H9 (cell line): Measurements from ENCODE around the gene CERK. TPM values are rescaled to one million over a fixed set of nuclear protein-coding genes. Genes with fewer than 3 reads are reported as not detected.

ENCODE experiments used
- DNase-seq: peaks from one replicate; pipeline ENCODE4 v3.0.0-alpha.2; 2017
- H2AFZ ChIP-seq: one replicate; pipeline ENCODE4 v1.6.1; 2013; ENCODE audit warnings: mild to moderate bottlenecking, low read length, control low read depth, moderate library complexity
- H2AK5ac ChIP-seq: 2 replicates; pipeline ENCODE4 v1.6.1; 2013; ENCODE audit warnings: low read length, control low read depth, mixed read lengths; ENCODE audit not compliant: insufficient read length
- H2BK120ac ChIP-seq: one replicate; pipeline ENCODE4 v1.6.1; 2013; ENCODE audit warnings: low read depth, mild to moderate bottlenecking, low read length, control low read depth, inconsistent platforms; ENCODE audit not compliant: poor library complexity, severe bottlenecking
- H2BK12ac ChIP-seq: 2 replicates; pipeline ENCODE4 v1.6.1; 2013; ENCODE audit warnings: low read length, control low read depth, mixed read lengths, low read depth; ENCODE audit not compliant: insufficient read length
- H2BK15ac ChIP-seq: 2 replicates; pipeline ENCODE4 v1.6.1; 2013; ENCODE audit warnings: low read depth, low read length, control low read depth
- H2BK20ac ChIP-seq: one replicate; pipeline ENCODE4 v1.6.1; 2013; ENCODE audit warnings: low read depth, mild to moderate bottlenecking, low read length, control low read depth, inconsistent platforms; ENCODE audit not compliant: poor library complexity, severe bottlenecking
- H2BK5ac ChIP-seq: 2 replicates; pipeline ENCODE4 v1.6.1; 2013; ENCODE audit warnings: low read length, control low read depth, mixed read lengths; ENCODE audit not compliant: insufficient read length
- H3K14ac ChIP-seq: 2 replicates; pipeline ENCODE4 v1.6.1; 2013; ENCODE audit warnings: low read length, control low read depth; ENCODE audit not compliant: insufficient read depth
- H3K18ac ChIP-seq: 2 replicates; pipeline ENCODE4 v1.6.1; 2013; ENCODE audit warnings: low read depth, mild to moderate bottlenecking, mixed read lengths, low read length, control low read depth; ENCODE audit not compliant: insufficient read length
- H3K23ac ChIP-seq: 2 replicates; pipeline ENCODE4 v1.6.1; 2013; ENCODE audit warnings: low read length, control low read depth, mixed read lengths, low read depth; ENCODE audit not compliant: insufficient read length
- H3K23me2 ChIP-seq: 2 replicates; pipeline ENCODE4 v1.6.1; 2013; ENCODE audit warnings: low read depth, mild to moderate bottlenecking, mixed read lengths, low read length, control low read depth; ENCODE audit not compliant: insufficient read length, poor library complexity, severe bottlenecking
- H3K27ac ChIP-seq: 2 replicates; pipeline ENCODE4 v1.5.1; 2013; ENCODE audit warnings: low read length, control low read depth, mixed read lengths, low read depth; ENCODE audit not compliant: insufficient read length
- H3K27me3 ChIP-seq: 2 replicates; pipeline ENCODE4 v1.6.1; 2013; ENCODE audit warnings: low read length, control low read depth, inconsistent platforms; ENCODE audit not compliant: insufficient read depth
- H3K4ac ChIP-seq: 2 replicates; pipeline ENCODE4 v1.6.1; 2013; ENCODE audit warnings: low read depth, mild to moderate bottlenecking, control low read depth, inconsistent platforms, low read length, moderate library complexity
- H3K4me1 ChIP-seq: 2 replicates; pipeline ENCODE4 v1.6.1; 2013; ENCODE audit warnings: low read length, control low read depth, inconsistent platforms; ENCODE audit not compliant: insufficient read depth
- H3K4me2 ChIP-seq: 2 replicates; pipeline ENCODE4 v1.6.1; 2013; ENCODE audit warnings: low read length, control low read depth, mixed read lengths; ENCODE audit not compliant: insufficient read length, insufficient read depth
- H3K56ac ChIP-seq: 2 replicates; pipeline ENCODE4 v1.6.1; 2013; ENCODE audit warnings: low read depth, mild to moderate bottlenecking, mixed read lengths, low read length, control low read depth; ENCODE audit not compliant: insufficient read length
- H3K79me1 ChIP-seq: 2 replicates; pipeline ENCODE4 v1.6.1; 2013; ENCODE audit warnings: low read depth, mild to moderate bottlenecking, moderate library complexity, low read length, control low read depth, inconsistent platforms; ENCODE audit not compliant: insufficient read depth, poor library complexity, severe bottlenecking
- H3K79me2 ChIP-seq: 2 replicates; pipeline ENCODE4 v1.6.1; 2013; ENCODE audit warnings: low read length, control low read depth, inconsistent platforms; ENCODE audit not compliant: insufficient read depth
- H3K9ac ChIP-seq: 2 replicates; pipeline ENCODE4 v1.6.1; 2013; ENCODE audit warnings: low read length, control low read depth, mixed read lengths; ENCODE audit not compliant: insufficient read length; ENCODE audit errors: extremely low read depth
- H3K9me3 ChIP-seq: one replicate; pipeline ENCODE4 v1.6.1; 2013; ENCODE audit warnings: low read depth, low read length, inconsistent platforms; ENCODE audit not compliant: control insufficient read depth
- H3T11ph ChIP-seq: one replicate; pipeline ENCODE4 v1.6.1; 2013; ENCODE audit warnings: mild to moderate bottlenecking, low read length, control low read depth, inconsistent platforms
- H4K20me1 ChIP-seq: one replicate; pipeline ENCODE4 v1.6.1; 2013; ENCODE audit not compliant: control insufficient read depth, insufficient read length, insufficient read depth
- H4K5ac ChIP-seq: 2 replicates; pipeline ENCODE4 v1.6.1; 2013; ENCODE audit warnings: low read depth, mild to moderate bottlenecking, mixed read lengths, low read length, control low read depth; ENCODE audit not compliant: insufficient read length
- H4K8ac ChIP-seq: replicated peaks from 2 replicates; pipeline ENCODE4 v1.6.1; 2013; ENCODE audit warnings: low read length, control low read depth, mixed read lengths, low read depth; ENCODE audit not compliant: insufficient read length
- H4K91ac ChIP-seq: 2 replicates; pipeline ENCODE4 v1.6.1; 2013; ENCODE audit warnings: low read depth, mild to moderate bottlenecking, moderate library complexity, mixed read lengths, low read length, control low read depth; ENCODE audit not compliant: insufficient read length
- H3K27ac Mint-ChIP-seq, 3 experiments: 2 replicates in 2 of 3; 3 replicates in 1 of 3; pipeline ENCODE4 v1.8.0; 2020 to 2021; ENCODE audit warnings: mixed read lengths in 3 of 3, mild to moderate bottlenecking in 1 of 3, moderate library complexity in 1 of 3
- H3K27me3 Mint-ChIP-seq: 2 replicates; pipeline ENCODE4 v1.8.0; 2021; ENCODE audit warnings: low read depth, mild to moderate bottlenecking, moderate library complexity, mixed read lengths
- H3K36me3 Mint-ChIP-seq, 3 experiments: 2 replicates in 2 of 3; 3 replicates in 1 of 3; pipeline ENCODE4 v1.8.0; 2020 to 2021; ENCODE audit warnings: low read depth in 3 of 3, mixed read lengths in 3 of 3; ENCODE audit not compliant: insufficient read depth in 1 of 3
- H3K4me1 Mint-ChIP-seq, 2 experiments: 2 replicates each; pipeline ENCODE4 v1.8.0; 2020; ENCODE audit warnings: mixed read lengths in 2 of 2
- H3K4me3 Mint-ChIP-seq, 2 experiments: 2 replicates in 1 of 2; 3 replicates in 1 of 2; pipeline ENCODE4 v1.8.0; 2020 to 2021; ENCODE audit warnings: mild to moderate bottlenecking in 2 of 2, mixed read lengths in 2 of 2, moderate library complexity in 1 of 2
- H3K9me3 Mint-ChIP-seq, 2 experiments: 2 replicates in 1 of 2; 3 replicates in 1 of 2; pipeline ENCODE4 v1.8.0; 2020; ENCODE audit warnings: mild to moderate bottlenecking in 2 of 2, mixed read lengths in 2 of 2, moderate library complexity in 1 of 2
- CTCF ChIP-seq: fragments of 200-600 bp; sonication (generic); conservative IDR thresholded peaks from 3 replicates; pipeline ENCODE4 v1.8.0; 2021; ENCODE audit warnings: antibody characterized with exemption, mild to moderate bottlenecking
- WGBS: extraction: QIAGEN DNeasy Blood & Tissue Kit; methylation state at CpG from one replicate; pipeline ENCODE4 v1.1.7; 2013; ENCODE audit warnings: missing lambda C conversion rate, low lambda C conversion rate, mixed read lengths; ENCODE audit not compliant: insufficient read length; ENCODE audit errors: extremely low coverage; 5-methylcytosine and 5-hydroxymethylcytosine counted together
- total RNA-seq: library from RNA; stranded (reverse); gene quantifications from 2 replicates; pipeline ENCODE4 v1.2.1, GENCODE V29; 2021

CERK gene
- total RNA-seq, 1 experiment from 2014 or later, result 47.1 TPM

DNA sequence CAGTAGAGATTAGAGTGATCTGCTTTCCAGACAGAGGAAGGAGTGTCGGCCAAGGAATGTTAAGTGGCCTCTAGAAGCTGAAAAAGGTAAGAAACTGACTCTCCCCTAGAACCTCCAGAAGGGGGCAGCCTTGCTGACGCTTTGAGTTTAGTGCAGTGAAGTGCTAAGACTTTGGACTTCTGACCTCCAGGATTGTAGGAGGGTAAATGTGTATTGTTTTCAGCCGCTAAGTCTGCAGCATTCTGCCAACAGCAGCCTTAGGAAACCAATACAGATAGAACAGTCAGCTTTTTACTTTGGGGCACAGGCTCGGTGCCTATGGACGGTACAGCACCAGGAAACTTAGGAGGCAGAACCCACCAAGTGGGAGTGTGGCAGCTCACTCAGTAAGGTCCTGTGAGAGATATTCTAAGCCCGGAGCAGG is 20.8 kb upstream of the CERK start:
- no peak overlapping the region for H3K9ac ChIP-seq
- H3K4me2 ChIP-seq, result no peak overlapping the region
- H3K18ac ChIP-seq, result no peak overlapping the region
- no peak overlapping the region for H2BK5ac ChIP-seq
- no peak overlapping the region for H3T11ph ChIP-seq
- no peak overlapping the region for H2BK20ac ChIP-seq
- peak; percentile 74 for DNase-seq
- H2BK120ac ChIP-seq, result no peak overlapping the region
- Mint-ChIP-seq H3K36me3 (peaks cover 14 to 32% (median 27%) of the 10 kb centered on the region in 3 experiments), H3K4me1 (peaks cover 13 to 22% of the 10 kb centered on the region in 2 experiments), H3K4me3 (peak overlapping the region in 1 of 2 experiments; percentile 33; a peak in 1 of 5 replicates), H3K27me3 (peaks cover 2% of the 10 kb centered on the region; the same call in 1 of the 2 replicates), H3K27ac (peak overlapping the region; percentile 3 to 85 (median 85); a peak in 5 of 7 replicates), H3K9me3 (peaks cover 18 to 30% of the 10 kb centered on the region in 2 experiments)
- no peak overlapping the region for H4K91ac ChIP-seq
- H3K4me1 ChIP-seq, result no peaks in the 10 kb centered on the region; the same call in 1 of the 2 replicates
- no peak overlapping the region for H3K27ac ChIP-seq
- H3K27me3 ChIP-seq, result no peaks in the 10 kb centered on the region
- H3K56ac ChIP-seq, result no peak overlapping the region
- H3K14ac ChIP-seq, result no peak overlapping the region
- H4K8ac ChIP-seq, result no peak overlapping the region
- H3K4ac ChIP-seq, result no peak overlapping the region
- H3K23ac ChIP-seq, result no peak overlapping the region
- H4K20me1 ChIP-seq, result no peaks in the 10 kb centered on the region
- H2BK12ac ChIP-seq, result no peak overlapping the region
- peaks cover 5% of the 10 kb centered on the region; the same call in 1 of the 2 replicates for H3K79me2 ChIP-seq
- peaks cover 11% of the 10 kb centered on the region for H3K23me2 ChIP-seq
- no peaks in the 10 kb centered on the region for H3K9me3 ChIP-seq
- peaks cover 3% of the 10 kb centered on the region for H3K79me1 ChIP-seq
- no peak overlapping the region for H4K5ac ChIP-seq
- no peak overlapping the region for H2AFZ ChIP-seq
- H2AK5ac ChIP-seq, result no peak overlapping the region
- no peak overlapping the region for H2BK15ac ChIP-seq
- no CpG with 5 or more reads among the region's 6 CpGs for WGBS
- peak; percentile 86 for TF ChIP-seq CTCF
